Esophagus (tissue), 2 donors: ENCODE results near the gene GNG7. TPM values are rescaled to one million over a fixed set of nuclear protein-coding genes. Genes with fewer than 3 reads are reported as not detected.

Source experiments
- H3K27ac ChIP-seq, 2 donors: one replicate each; pipeline ENCODE4 v1.5.1; 2013; ENCODE audit warnings: low read depth in 2 of 2, mild to moderate bottlenecking in 2 of 2, inconsistent platforms in 1 of 2, low read length in 1 of 2, moderate library complexity in 1 of 2
- H3K27me3 ChIP-seq, 2 donors: one replicate each; pipeline ENCODE4 v1.6.1; 2013; ENCODE audit warnings: low read length in 2 of 2, control low read depth in 1 of 2, mild to moderate bottlenecking in 1 of 2; ENCODE audit not compliant: insufficient read depth in 2 of 2, control insufficient read depth in 1 of 2
- H3K36me3 ChIP-seq, 2 donors: one replicate each; pipeline ENCODE4 v1.6.1; 2013; ENCODE audit warnings: low read length in 1 of 2; ENCODE audit not compliant: control insufficient read depth in 2 of 2, insufficient read depth in 2 of 2
- H3K4me1 ChIP-seq, 2 donors: one replicate each; pipeline ENCODE4 v1.6.1; 2013; ENCODE audit warnings: low read length in 1 of 2; ENCODE audit not compliant: control insufficient read depth in 2 of 2, insufficient read depth in 2 of 2
- H3K4me3 ChIP-seq, 2 donors: one replicate each; pipeline ENCODE4 v1.5.1; 2013; ENCODE audit warnings: low read length in 2 of 2, mild to moderate bottlenecking in 2 of 2, low read depth in 1 of 2, moderate library complexity in 1 of 2
- H3K9me3 ChIP-seq, 2 donors: one replicate each; pipeline ENCODE4 v1.6.1; 2013; ENCODE audit warnings: mild to moderate bottlenecking in 2 of 2, low read depth in 1 of 2, low read length in 1 of 2, moderate library complexity in 1 of 2; ENCODE audit not compliant: control insufficient read depth in 2 of 2, insufficient read depth in 1 of 2
- WGBS, 2 donors: extraction: QIAGEN DNeasy Blood & Tissue Kit; methylation state at CpG; one replicate each; pipeline ENCODE4 v1.1.7; 2013; 5-methylcytosine and 5-hydroxymethylcytosine counted together
- polyA plus RNA-seq, 2 donors: library from polyadenylated mRNA; stranded (reverse); fragments of 200-250 nt; gene quantifications; one replicate each; pipeline ENCODE4 v1.2.3, GENCODE V29; 2013
- donor health status: healthy with polysubstance abuse.
- donor health status: Bipolar disorder and iron deficiency.

GNG7 gene
- polyA plus RNA-seq, 2 donors = 1.2 to 2.4 TPM

GRCh38 chr19:2618611-2619010 lies 83.9 kb downstream of the GNG7 start:
- H3K36me3 ChIP-seq = no peaks in the 10 kb centered on the region
- no peak overlapping the region for H3K4me3 ChIP-seq
- no peaks in the 10 kb centered on the region for H3K27me3 ChIP-seq
- no peak overlapping the region for H3K27ac ChIP-seq
- peaks cover 0 to 9% of the 10 kb centered on the region in 2 donors for H3K4me1 ChIP-seq
- peaks cover 0 to 2% of the 10 kb centered on the region in 2 donors for H3K9me3 ChIP-seq
- 58 to 64% methylated on average over 10 of the region's 10 CpGs for WGBS, 2 donors

- WGBS, 2 donors = 88 to 91% methylated on average over 11 of the region's 11 CpGs
- H3K4me1 ChIP-seq = peaks cover 0 to 10% of the 10 kb centered on the region in 2 donors
- peaks cover 0 to 2% of the 10 kb centered on the region in 2 donors for H3K9me3 ChIP-seq
- H3K27me3 ChIP-seq = no peaks in the 10 kb centered on the region
- no peaks in the 10 kb centered on the region for H3K36me3 ChIP-seq
- H3K27ac ChIP-seq = no peak overlapping the region
- H3K4me3 ChIP-seq = no peak overlapping the region
Measured at GRCh38 chr19:2617393-2618165, 84.9 kb downstream of the GNG7 start.

- no peaks in the 10 kb centered on the region for H3K36me3 ChIP-seq
- no peaks in the 10 kb centered on the region for H3K27me3 ChIP-seq
- no peak overlapping the region for H3K27ac ChIP-seq
- H3K4me1 ChIP-seq = peaks cover 0 to 10% of the 10 kb centered on the region in 2 donors
- peaks cover 0 to 2% of the 10 kb centered on the region in 2 donors for H3K9me3 ChIP-seq
- WGBS, 2 donors = 62 to 71% methylated on average over 13 of the region's 13 CpGs
- no peak overlapping the region for H3K4me3 ChIP-seq
Measured at GRCh38 chr19:2616741-2617392, 85.6 kb downstream of the GNG7 start.

- Histone ChIP-seq H3K27ac (no peak overlapping the region), H3K36me3 (no peaks in the 10 kb centered on the region), H3K4me3 (no peak overlapping the region), H3K9me3 (peaks cover 0 to 2% of the 10 kb centered on the region in 2 donors), H3K27me3 (no peaks in the 10 kb centered on the region), H3K4me1 (peaks cover 0 to 10% of the 10 kb centered on the region in 2 donors)
- WGBS, 2 donors = 90 to 92% methylated on average over 6 of the region's 6 CpGs
Measured at GRCh38 chr19:2615782-2616181, 86.7 kb downstream of the GNG7 start.

- Histone ChIP-seq H3K9me3 (peaks cover 0 to 2% of the 10 kb centered on the region in 2 donors), H3K27ac (no peak overlapping the region), H3K4me1 (peaks cover 0 to 10% of the 10 kb centered on the region in 2 donors), H3K27me3 (no peaks in the 10 kb centered on the region), H3K36me3 (no peaks in the 10 kb centered on the region), H3K4me3 (no peak overlapping the region)
- 21 to 22% methylated on average over 28 of the region's 28 CpGs for WGBS, 2 donors
Measured at GRCh38 chr19:2613507-2614295, 88.8 kb downstream of the GNG7 start.

GRCh38 chr19:2612619-2613249 lies 89.8 kb downstream of the GNG7 start:
- Histone ChIP-seq H3K4me3 (no peak overlapping the region), H3K36me3 (no peaks in the 10 kb centered on the region), H3K27me3 (no peaks in the 10 kb centered on the region), H3K27ac (no peak overlapping the region), H3K4me1 (peaks cover 0 to 7% of the 10 kb centered on the region in 2 donors), H3K9me3 (peaks cover 0 to 2% of the 10 kb centered on the region in 2 donors)
- WGBS, 2 donors = 82 to 84% methylated on average over 18 of the region's 18 CpGs

- Histone ChIP-seq H3K4me1 (peaks cover 0 to 5% of the 10 kb centered on the region in 2 donors), H3K36me3 (no peaks in the 10 kb centered on the region), H3K27ac (no peak overlapping the region), H3K4me3 (no peak overlapping the region), H3K27me3 (no peaks in the 10 kb centered on the region), H3K9me3 (peaks cover 0 to 2% of the 10 kb centered on the region in 2 donors)
- WGBS, 2 donors = 67 to 70% methylated on average over 34 of the region's 34 CpGs
Measured at GRCh38 chr19:2611483-2612464, 90.7 kb downstream of the GNG7 start.

GRCh38 chr19:2610637-2611482 lies 91.6 kb downstream of the GNG7 start:
- Histone ChIP-seq H3K27me3 (no peaks in the 10 kb centered on the region), H3K27ac (peak overlapping the region; percentile 80 to 82), H3K36me3 (no peaks in the 10 kb centered on the region), H3K4me3 (peak overlapping the region; percentile 37 to 54), H3K4me1 (peaks cover 0 to 5% of the 10 kb centered on the region in 2 donors), H3K9me3 (peaks cover 0 to 2% of the 10 kb centered on the region in 2 donors)
- WGBS, 2 donors = 9% methylated on average over 44 to 46 of the region's 46 CpGs
